PFSK-1 (cell line): ENCODE results near the gene VARS1.

Experiments
- POLR2AphosphoS5 ChIP-seq: IDR thresholded peaks from 2 replicates; pipeline ENCODE4 v1.6.1; 2012; ENCODE audit warnings: low read depth, mild to moderate bottlenecking, control low read depth, low read length, moderate library complexity
- REST ChIP-seq, 2 experiments: IDR thresholded peaks; 2 replicates each; pipeline versions ENCODE4 v1.6.1 to v1.8.0; 2011 to 2012; ENCODE audit warnings: low read depth in 2 of 2, low read length in 2 of 2, control low read depth in 1 of 2, inconsistent platforms in 1 of 2, mild to moderate bottlenecking in 1 of 2, moderate library complexity in 1 of 2; ENCODE audit not compliant: insufficient read depth in 1 of 2
- SIN3A ChIP-seq: IDR thresholded peaks from 2 replicates; pipeline ENCODE4 v1.6.1; 2012; ENCODE audit warnings: mild to moderate bottlenecking, low read length, moderate library complexity, borderline replicate concordance; ENCODE audit not compliant: insufficient read depth
- TAF1 ChIP-seq: IDR thresholded peaks from 2 replicates; pipeline ENCODE4 v1.6.1; 2012; ENCODE audit warnings: low read length, control low read depth, borderline replicate concordance; ENCODE audit not compliant: insufficient read depth

GRCh38 chr6:31797588-31797987 is 2.0 kb upstream of the VARS1 start:
- TF ChIP-seq TAF1 (no peak), POLR2AphosphoS5 (peak; percentile 18; the same call in 1 of the 2 replicates), REST (IDR thresholded peaks at IDR 0.05; ENCODE audit: insufficient read depth in 1 of 2, low read depth in 2 of 2, low read length in 2 of 2) (no peak), SIN3A (no peak)
